Cortex of kidney (tissue), 1 donor: ENCODE measurements around the gene HNRNPUL1.
"Not testable (repeated sequence)": the region's sequence is repeated elsewhere in the genome, so short reads cannot be mapped to it uniquely, and the experiment has no call there.

ENCODE experiments used
- DNase-seq: peaks from one replicate; lab custom pipeline; 2025; lab: John Stamatoyannopoulos, UW

HNRNPUL1 gene

GRCh38 chr19:41325947-41326706 lies 62.0 kb downstream of the HNRNPUL1 start:
- DNase-seq: no peak

DNA sequence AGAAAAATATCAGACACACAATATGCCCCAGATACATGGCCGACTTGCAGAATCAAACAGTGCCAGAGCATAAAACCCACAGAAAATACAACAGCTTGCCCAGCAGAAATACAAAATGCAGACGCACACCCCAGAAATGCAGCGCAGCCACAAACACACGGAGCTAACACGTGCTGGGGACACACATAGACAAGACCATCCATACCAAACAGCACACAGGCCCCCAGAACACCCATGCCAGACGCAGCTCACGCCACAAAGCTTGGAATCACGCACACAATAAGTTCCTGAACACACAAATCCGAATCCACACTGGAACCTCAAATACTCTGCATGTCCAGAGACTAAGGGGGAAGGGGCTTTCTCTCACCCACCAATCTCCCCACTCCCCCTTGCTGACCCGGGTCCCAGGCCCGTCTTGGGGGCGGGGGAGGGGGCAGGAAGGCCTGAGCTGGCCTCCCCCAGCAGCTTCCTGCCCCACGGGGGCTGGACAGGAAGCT lies 63.0 kb downstream of the HNRNPUL1 start:
- no peak for DNase-seq

GRCh38 chr19:41327576-41328156 lies 63.5 kb downstream of the HNRNPUL1 start:
- DNase-seq: no peak

- DNase-seq: no peak
Observed at GRCh38 chr19:41328157-41328841, 64.1 kb downstream of the HNRNPUL1 start.

DNA sequence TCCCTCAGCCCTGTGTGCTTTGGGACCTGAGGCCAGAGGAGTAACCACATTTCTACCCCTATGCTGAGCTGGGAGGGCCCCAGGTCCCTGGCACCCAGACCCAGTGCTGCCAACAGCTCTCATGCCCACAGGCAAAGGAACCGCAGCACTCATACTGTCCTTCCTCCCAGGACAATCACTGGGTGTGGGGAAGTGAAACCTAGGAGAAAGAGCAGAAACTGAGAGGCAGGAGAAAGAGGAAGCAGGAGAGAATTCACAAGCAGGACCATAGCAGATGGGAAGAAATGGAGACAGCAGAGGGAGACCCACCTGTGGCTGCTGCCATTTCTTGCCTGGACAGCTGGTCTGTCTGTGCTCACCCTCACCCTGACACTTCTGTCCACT lies 64.7 kb downstream of the HNRNPUL1 start:
- no peak for DNase-seq

DNA sequence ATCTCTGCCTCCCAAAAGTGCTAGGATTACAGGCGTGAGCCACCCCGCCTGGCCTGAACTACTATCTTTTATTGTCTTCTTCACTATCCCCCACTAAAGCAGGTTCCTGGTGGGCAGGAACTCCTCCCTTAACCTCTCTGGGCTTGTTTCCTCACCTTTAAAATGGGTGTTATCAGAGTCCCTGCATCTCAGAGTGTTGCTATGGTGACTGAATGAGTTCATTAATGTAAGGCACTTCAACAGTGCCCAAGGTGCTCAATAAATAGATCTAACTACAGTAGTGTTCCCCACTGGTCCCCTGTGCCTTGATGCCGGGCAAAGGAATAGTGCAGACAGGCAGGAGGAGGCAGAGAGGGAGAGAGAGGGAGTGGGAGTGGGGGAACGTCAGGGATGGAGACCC lies 66.3 kb downstream of the HNRNPUL1 start:
- no peak for DNase-seq

DNA sequence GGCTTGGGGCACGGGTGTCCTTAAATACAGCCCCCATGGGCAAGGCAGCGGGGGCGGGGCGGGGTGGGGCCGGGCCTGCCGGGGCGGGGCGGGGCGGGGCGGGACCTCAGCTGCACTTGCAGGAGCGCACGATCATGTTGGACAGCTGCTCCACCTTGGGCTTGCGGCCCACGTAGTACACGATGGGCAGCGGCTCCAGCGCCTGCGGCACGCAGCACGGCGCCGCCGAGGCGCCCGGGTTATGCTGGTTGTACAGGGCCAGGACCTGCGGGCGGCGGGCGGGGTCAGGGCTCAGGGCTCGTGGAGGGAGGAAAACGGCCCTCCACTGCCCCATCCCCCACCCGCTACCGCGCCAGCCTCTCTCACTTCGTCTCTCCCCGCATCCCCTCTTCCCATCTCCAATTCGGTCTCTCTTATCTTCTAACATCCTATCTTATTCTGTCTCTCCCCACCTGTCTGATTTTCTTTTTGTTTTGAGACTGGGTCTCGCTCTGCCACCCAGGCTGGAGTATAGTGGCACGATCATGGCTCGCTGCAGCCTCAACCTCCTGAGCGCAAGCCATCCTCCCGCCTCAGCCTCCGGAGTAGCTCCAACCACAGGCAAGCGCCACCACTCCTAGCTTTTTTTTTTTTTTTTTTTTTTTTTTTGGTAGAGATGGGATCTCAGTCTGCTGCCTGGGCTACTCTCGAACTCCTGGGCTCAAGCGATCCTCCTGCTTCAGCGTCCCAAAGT lies 66.9 kb downstream of the HNRNPUL1 start:
- no peak for DNase-seq

DNA sequence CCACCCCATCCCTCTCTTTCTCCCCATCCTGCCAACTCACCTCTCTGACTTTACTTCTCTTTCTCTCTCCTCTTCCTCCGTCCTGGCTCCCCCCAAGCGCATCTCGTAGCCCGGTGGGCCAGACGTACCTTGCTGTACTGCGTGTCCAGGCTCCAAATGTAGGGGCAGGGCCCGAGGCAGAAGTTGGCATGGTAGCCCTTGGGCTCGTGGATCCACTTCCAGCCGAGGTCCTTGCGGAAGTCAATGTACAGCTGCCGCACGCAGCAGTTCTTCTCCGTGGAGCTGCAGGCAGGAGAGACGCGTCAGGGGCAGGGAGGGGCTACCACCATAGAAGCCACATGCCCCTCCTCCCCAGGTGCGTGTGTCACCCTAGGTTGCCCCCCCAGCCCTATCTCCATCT lies 67.8 kb downstream of the HNRNPUL1 start:
- DNase-seq: no peak

GRCh38 chr19:41332468-41332867 lies 68.3 kb downstream of the HNRNPUL1 start:
- no peak for DNase-seq

- no peak for DNase-seq
Observed at GRCh38 chr19:41334793-41335192, 70.6 kb downstream of the HNRNPUL1 start.

- DNase-seq: no peak
Observed at GRCh38 chr19:41335467-41335866, 71.3 kb downstream of the HNRNPUL1 start.

DNA sequence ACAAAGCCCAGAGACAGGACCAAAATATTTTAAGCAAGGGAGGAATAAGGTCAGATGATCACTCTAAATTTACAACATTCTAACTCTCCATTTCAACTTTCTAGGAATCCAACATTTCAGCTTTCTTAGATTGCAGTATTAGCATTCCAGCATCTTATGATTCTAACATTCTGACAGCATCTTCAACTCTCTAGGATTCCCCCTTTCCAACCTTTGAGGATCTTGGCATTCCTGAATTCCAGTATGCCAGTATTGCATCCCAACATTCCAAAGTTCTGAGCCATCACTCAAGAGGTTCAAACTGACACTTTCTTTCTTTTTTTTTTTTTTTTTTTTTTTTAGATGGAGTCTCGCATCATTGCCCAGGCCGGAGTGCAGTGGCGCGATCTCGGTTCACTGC lies 75.8 kb downstream of the HNRNPUL1 start:
- DNase-seq: no peak

- DNase-seq: no peak
Observed at GRCh38 chr19:41341669-41342490, 77.7 kb downstream of the HNRNPUL1 start.

GRCh38 chr19:41344162-41344561 lies 80.0 kb downstream of the HNRNPUL1 start:
- no peak for DNase-seq

- DNase-seq: not testable (repeated sequence)
Observed at GRCh38 chr19:41346916-41347315, 82.7 kb downstream of the HNRNPUL1 start.

- no peak for DNase-seq
Observed at GRCh38 chr19:41350735-41351338, 86.7 kb downstream of the HNRNPUL1 start.

GRCh38 chr19:41351339-41352245 lies 87.4 kb downstream of the HNRNPUL1 start:
- no peak for DNase-seq

GRCh38 chr19:41352279-41352608 lies 88.1 kb downstream of the HNRNPUL1 start:
- no peak for DNase-seq

DNA sequence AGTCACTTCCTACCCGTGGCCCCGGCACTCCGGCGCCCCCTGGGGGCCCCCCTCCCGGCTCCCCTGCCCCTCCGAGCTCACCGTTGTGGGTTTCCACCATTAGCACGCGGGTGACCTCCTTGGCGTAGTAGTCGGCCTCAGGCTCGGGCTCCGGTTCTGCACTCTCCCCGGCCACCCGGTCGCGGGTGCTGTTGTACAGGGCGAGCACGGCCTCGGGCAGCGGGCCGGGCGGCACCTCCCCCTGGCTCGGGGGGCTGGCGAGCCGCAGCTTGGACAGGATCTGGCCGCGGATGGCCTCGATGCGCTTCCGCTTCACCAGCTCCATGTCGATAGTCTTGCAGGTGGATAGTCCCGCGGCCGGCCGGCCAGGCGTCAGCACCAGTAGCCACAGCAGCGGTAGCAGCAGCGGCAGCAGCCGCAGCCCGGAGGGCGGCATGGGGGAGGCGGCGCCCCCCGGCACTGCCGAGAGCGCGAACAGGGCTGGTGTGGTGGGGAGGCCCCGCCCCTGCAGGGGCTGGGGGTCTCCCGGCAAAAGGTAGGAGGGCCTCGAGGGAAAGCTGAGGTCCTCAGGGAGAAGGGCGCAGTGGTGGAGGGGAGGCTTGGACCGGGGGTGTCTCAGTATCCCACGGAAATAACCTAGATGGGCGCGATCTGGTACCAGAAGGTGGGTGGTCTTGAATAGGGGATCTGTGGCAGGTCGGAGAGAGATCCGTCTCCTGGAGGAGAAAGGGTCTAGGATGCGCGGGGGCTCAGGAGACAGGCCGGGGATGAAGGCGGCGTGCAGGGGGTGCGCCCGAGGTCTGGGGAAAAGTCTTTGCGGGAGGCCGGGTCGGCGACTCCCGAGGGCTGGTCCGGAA lies 88.7 kb downstream of the HNRNPUL1 start:
- no peak for DNase-seq
